Measurements from ENCODE around the gene CAP2.
"Not testable (repeated sequence)": the region's sequence is repeated elsewhere in the genome, so short reads cannot be mapped to it uniquely, and the experiment has no call there.

The CAP2 gene

DNA sequence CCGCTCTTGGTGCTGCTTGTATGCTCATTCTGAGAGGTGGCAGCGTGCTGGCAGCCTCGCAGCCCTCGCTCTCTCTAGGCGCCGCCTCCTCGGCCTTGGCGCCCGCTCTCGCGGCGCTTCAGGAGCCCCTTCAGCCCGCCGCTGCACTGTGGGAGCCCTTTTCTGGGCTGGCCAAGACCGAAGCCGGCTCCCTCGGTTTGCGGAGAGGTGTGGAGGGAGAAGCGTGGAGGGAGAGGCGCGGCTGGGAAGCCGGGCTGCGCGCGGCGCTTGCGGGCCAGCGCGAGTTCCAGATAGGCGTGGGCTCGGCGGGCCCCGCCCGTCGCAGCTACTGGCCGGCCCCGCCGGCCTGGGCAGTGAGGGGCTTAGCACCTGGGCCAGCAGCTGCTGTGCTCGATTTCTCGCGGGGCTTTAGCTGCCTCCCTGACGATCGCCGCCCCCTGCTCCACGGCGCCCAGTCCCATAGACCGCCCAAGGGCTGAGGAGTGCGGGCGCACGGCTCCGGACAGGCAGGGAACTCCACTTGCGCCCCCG is 187.2 kb downstream of the CAP2 start:
- DNase-seq (ENCODE audit: low spot score) = no peak

DNA sequence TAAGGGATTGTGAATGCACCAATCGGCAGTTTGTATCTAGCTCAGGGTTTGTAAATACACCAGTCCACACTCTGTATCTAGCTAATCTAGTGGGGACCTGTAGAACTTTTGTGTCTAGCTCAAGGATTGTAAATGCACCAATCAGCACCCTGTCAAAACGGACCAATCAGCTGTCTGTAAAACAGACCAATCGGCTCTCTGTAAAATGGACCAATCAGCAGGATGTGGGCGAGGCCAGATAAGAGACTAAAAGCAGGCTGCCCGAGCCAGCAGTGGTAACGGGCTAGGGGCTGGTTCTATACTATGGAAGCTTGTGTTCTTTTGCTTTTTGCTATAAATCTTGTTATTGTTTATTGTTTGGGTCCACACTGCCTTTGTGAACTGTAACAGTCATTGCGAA is 187.9 kb downstream of the CAP2 start:
- not testable (repeated sequence) for DNase-seq (ENCODE audit: low spot score)

DNA sequence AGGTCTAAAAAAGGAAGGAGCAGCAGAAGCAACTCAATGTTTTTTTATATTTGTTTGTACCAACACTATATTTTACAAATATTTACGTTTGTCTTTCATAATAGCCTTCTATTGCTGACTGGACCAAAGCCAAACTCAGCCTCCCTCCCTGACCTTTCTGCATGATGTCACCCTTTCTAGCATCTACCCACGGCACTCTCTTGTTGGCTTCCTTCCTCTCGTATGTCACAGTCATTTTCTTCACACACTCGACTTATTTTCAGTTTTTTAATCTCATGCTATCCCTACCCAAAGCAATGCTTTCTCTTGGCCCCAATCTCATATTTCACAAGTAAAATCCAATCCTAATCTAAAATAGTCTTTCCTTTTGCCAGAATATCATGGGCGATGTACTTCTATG is 190.4 kb downstream of the CAP2 start:
- DNase-seq (ENCODE audit: low spot score) = no peak

DNA sequence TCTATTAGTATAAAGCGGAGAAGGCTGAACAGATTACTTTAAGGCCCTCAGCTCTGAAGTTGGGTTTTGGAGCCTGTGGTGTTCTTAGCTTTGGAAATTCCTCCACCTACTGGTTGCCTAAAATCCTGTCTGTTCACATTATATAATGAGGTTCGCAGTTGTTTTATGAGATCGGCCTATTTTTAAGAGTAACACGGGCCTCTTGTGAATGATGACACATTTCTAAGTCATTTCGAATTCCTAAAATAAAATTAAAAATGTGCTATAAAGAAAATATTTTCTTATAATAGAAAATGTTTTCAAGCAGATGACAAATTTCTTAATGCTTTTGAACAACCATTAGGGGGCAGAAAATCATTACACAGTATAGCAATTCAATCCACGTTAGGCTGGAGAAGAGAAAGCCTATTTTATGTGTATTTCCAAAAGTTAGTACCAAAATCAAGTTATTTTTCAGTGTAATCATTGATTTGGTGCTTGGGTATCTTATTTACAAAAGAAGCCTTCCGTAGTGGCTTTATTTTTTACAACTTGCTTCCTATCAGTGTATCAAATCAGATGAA is 190.9 kb downstream of the CAP2 start:
- peak; percentile 65 for DNase-seq (ENCODE audit: low spot score)

DNA sequence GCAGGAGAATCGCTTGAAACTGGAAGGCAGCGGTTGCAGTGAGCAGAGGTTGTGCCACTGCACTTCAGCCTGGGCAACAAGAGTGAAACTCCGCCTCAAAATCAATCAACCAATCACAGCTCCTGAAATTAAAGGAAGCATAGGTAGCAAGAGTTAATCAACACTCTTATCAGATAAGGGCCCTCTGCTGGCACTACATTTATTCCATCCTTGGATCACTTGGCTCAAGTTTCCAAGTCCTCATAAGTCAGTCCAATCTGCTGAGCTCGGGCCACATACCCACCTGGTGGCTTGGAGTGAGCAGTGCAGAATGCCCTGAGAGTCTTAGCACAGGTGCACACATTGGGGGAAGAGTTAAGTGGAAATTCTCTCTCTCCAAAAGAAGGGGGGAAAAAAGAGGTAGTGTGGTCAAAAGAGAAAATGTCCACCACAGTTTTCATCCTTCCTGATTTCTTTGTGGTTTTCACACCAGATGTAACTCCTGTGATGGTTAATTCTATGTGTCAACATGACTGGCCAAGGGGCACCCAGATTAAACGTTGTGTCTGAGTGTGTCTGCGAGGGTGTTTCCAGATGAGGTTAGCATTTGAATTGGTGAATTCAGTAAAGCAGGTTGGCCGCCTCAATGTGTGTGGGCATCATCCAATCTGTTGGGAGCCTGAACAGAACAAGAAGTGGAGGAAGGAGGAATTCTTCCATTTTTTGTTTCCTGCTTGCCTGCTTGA is 192.5 kb downstream of the CAP2 start:
- no peak for DNase-seq (ENCODE audit: low spot score)

DNA sequence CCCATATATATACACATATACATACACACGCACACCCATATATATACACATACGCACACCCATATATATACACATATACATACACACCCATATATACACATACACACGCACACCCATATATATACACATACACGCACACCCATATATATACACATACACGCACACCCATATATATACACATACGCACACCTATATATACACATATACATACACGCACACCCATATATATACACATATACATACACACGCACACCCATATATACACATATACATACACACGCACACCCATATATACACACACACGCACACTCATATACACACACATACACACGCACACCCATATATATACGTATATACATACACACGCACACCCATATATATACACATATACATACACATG is 193.2 kb downstream of the CAP2 start:
- DNase-seq (ENCODE audit: low spot score) = not testable (repeated sequence)

DNA sequence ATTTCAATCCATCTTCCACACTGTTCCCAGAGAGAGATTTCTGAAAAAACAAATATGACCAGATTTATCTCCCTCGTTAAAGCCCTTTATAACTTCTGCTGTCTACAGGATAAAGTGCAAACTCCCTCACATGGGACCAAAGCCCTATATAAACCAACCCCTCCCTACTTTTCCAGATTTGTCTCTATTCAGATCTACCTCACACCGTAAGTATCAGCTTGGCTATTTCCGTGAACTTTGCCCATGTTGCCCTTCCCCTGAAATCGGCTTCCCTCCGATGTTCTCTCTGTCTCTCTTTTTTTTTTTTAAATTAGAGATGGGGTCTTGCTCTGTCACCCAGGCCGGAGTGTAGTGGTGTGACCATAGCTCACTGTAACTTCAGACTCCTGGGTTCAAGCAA is 194.6 kb downstream of the CAP2 start:
- DNase-seq (ENCODE audit: low spot score) = no peak

DNA sequence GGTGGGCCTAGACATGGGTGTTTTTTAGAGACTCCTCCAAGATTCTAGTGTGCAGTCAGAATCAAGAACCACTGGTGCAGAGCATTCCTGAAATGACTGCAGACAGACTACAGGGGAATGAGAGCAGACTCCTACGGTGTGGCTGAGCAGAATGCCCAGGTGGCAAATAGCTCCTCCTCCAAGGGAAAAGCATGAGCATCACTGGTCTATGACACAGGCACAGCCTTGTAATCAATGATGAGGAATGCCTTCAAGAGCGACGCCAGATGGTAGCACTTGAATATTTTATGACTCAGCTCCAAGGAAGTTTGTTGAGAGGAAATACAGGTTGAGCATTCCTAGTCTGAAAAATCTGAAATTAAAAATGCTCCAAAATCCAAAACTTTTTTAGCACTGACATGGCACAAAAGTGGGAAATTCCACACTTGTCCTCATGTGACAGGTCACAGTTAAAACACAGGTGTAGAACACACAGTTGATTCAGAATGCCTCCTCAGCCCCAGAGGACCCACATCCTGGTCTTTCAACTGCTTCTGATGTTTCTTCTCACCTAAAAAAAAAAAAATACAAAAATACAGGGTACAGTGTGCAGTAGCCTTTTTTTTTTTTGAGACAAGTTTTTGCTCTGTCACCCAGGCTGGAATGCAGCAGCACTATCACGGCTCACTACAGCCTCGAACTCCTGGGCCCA is 196.2 kb downstream of the CAP2 start:
- no peak for DNase-seq (ENCODE audit: low spot score)

DNA sequence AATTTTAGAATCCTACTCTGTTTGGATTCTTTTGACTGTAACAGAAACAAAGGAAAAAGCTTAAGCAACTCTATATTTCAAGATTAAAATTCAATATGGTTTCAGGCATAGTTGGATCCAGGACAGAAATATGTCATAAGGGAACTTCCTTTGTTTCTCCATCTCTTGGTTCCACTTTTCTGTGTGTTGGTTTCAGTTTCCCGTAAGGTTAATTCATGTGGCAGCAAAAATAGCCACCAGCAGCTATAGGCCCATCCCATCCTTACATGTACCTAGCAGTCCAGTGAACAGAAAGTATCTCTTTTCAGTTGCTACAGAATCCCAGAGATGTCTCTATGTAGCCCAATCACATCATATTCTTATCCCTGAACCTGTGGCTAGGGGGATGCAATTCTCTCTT is 197.9 kb downstream of the CAP2 start:
- no peak for DNase-seq (ENCODE audit: low spot score)

DNA sequence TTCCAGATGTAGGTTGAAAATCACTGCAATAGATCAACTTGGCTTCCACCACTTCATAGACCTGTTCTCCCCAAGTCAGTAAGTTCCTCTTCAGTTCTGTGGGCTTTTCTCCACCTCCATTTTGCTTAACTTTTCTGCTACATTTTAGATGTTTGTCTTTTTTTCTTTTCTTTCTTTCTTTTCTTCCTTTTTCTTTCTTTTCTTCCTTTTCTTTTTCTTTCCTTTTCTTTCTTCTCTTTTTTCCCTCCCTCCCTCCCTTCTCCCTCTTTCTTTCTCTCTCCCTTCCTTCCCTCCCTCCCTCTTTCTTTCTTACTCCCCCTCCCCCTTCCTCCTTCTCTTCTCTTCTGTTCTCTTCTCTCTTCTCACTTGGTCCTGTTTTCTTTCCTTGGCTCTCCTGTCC is 199.9 kb downstream of the CAP2 start:
- DNase-seq (ENCODE audit: low spot score) = no peak

DNA sequence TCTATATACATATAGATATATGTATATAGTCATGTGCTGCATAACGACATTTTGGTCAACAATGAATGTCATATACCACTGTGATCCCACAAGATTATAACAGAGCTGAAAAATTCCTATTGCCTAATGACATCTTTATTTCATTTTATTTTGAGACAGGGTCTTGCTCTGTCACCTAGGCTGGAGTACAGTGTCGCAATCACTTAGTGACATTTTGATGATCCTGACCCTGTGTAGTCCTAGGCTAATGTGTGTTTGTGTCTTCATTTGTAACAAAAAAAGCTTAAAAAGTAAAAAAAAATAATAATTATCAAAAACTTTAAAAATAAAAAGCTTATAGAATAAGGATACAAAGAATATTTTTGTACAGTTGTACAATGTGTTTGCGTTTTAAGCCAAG is 202.7 kb downstream of the CAP2 start:
- no peak for DNase-seq (ENCODE audit: low spot score)

DNA sequence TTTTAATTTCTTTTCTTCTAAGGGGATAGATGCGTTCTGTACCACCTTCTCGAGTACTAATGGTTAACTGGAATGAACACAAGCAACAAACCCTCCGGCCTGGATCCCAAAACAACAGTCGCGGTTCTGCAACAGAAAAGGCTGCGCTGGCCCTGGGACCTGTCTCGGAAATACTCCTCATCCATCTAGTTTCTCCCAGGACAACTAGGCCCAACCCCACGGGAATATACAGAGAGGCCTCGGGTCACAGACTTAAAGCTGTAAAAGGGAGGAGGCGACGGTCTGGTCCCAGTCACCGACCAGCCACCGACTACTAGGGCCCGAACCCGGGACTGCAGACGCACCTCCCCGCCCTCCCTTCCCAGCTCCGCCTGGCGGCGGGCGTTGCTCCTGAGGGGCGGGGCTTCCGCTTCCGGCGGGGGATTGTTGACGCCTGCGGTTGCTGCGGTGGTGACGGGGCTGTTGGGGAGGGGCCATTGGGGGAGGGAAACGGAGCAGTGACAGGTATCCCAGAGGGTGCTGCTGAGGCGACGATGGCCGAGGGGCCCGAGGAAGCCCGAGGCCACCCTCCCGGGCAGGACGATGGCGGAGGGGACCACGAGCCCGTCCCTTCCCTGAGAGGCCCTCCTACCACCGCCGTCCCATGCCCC is 206.6 kb downstream of the CAP2 start, which contains the start of gene FAM8A1:
FAM8A1 (plus strand) TSS at position 426 of the 650 bp plus-strand sequence; CDS start at position 534, 108 bp downstream.
- peak; percentile 97 for DNase-seq (ENCODE audit: low spot score)

DNA sequence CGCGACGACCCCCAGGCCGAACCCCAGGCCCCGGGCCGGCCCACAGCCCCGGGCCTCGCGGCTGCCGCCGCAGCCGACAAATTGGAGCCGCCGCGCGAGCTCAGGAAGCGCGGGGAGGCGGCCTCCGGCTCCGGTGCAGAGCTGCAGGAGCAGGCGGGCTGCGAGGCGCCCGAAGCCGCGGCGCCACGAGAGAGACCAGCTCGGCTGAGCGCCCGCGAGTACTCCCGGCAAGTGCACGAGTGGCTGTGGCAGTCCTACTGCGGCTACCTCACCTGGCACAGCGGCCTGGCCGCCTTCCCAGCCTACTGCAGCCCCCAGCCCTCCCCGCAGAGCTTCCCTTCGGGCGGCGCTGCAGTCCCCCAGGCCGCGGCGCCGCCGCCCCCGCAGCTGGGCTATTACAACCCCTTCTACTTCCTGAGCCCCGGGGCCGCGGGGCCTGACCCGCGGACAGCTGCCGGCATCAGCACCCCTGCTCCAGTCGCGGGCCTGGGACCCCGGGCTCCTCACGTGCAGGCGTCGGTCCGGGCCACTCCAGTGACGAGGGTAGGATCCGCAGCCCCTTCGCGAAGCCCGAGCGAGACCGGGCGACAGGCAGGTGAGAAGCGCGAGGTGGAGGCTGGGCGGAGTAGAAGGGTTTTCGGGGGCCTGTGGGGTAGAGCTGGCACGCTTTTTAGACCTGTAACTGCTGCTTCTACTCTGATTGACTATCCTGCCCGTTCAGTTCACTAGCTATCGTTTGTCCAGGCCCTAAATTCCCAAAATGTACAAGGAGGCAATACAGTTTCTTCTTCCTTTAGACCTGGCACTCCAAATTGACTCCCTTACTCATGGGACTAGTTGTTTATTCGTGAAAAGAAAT is 207.4 kb downstream of the CAP2 start:
- peak; percentile 69 for DNase-seq (ENCODE audit: low spot score)

DNA sequence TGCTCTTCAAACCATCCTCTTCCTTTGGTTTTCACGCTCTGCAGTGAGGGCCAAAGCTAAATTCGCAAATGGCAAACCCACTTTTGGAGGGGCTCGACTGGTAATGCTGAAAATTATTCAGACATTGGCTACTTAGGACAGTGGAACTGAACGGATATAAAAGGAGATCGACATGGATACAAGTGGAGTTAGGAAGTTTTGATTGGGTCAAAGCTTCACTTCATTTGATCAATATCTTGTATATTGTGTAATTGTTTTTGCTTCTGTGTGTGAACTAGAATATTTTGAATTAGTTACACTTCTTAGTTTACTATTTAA is 207.9 kb downstream of the CAP2 start:
- no peak for DNase-seq (ENCODE audit: low spot score)

DNA sequence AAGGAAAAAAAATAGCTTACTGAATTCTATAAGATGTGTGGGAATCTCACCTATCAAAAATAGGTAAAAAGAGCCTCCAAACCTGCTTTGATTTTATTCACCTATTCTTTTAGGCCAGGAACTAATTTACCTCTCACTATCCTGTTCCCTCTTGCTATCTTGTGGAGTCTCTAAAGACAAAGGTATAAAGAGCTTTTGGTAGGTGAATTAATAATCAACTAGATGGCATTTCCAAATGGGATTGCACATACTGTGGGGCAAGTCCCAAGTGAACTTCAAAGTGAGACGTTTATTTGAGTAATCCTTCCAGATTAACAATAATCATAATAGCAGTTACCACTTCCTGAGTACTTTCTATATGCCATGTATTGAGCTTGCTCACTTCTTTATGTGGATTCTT is 209.5 kb downstream of the CAP2 start:
- DNase-seq (ENCODE audit: low spot score) = no peak

DNA sequence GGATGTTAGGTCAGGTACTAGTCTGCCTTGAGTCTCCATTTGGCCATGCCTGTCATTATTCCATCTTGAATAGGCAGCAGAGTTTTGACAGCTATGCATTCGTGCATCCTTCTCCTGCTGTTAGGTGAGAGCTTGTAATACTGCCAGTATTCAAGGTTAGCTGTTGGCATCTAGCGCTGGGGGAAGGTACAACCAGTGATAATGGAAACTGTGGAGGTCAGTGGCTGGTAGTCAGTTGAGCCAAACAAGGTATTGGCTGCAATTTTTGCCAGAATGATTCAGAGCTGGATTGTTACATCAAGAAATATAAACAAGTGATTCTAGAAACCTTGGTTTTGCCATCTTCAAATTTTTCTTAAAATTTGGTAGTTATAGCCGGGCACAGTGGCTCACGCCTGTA is 213.2 kb downstream of the CAP2 start:
- DNase-seq (ENCODE audit: low spot score) = no peak

Data from D341Med (cell line).